Esophagus (tissue), 2 donors: ENCODE results near the gene RNF224. TPM values are rescaled to one million over a fixed set of nuclear protein-coding genes. Genes with fewer than 3 reads are reported as not detected.

Experiments
- H3K27ac ChIP-seq, 2 donors: one replicate each; pipeline ENCODE4 v1.5.1; 2013; ENCODE audit warnings: low read depth in 2 of 2, mild to moderate bottlenecking in 2 of 2, inconsistent platforms in 1 of 2, low read length in 1 of 2, moderate library complexity in 1 of 2
- H3K27me3 ChIP-seq, 2 donors: one replicate each; pipeline ENCODE4 v1.6.1; 2013; ENCODE audit warnings: low read length in 2 of 2, control low read depth in 1 of 2, mild to moderate bottlenecking in 1 of 2; ENCODE audit not compliant: insufficient read depth in 2 of 2, control insufficient read depth in 1 of 2
- H3K36me3 ChIP-seq, 2 donors: one replicate each; pipeline ENCODE4 v1.6.1; 2013; ENCODE audit warnings: low read length in 1 of 2; ENCODE audit not compliant: control insufficient read depth in 2 of 2, insufficient read depth in 2 of 2
- H3K4me1 ChIP-seq, 2 donors: one replicate each; pipeline ENCODE4 v1.6.1; 2013; ENCODE audit warnings: low read length in 1 of 2; ENCODE audit not compliant: control insufficient read depth in 2 of 2, insufficient read depth in 2 of 2
- H3K4me3 ChIP-seq, 2 donors: one replicate each; pipeline ENCODE4 v1.5.1; 2013; ENCODE audit warnings: low read length in 2 of 2, mild to moderate bottlenecking in 2 of 2, low read depth in 1 of 2, moderate library complexity in 1 of 2
- H3K9me3 ChIP-seq, 2 donors: one replicate each; pipeline ENCODE4 v1.6.1; 2013; ENCODE audit warnings: mild to moderate bottlenecking in 2 of 2, low read depth in 1 of 2, low read length in 1 of 2, moderate library complexity in 1 of 2; ENCODE audit not compliant: control insufficient read depth in 2 of 2, insufficient read depth in 1 of 2
- WGBS, 2 donors: extraction: QIAGEN DNeasy Blood & Tissue Kit; methylation state at CpG; one replicate each; pipeline ENCODE4 v1.1.7; 2013; 5-methylcytosine and 5-hydroxymethylcytosine counted together
- polyA plus RNA-seq, 2 donors: library from polyadenylated mRNA; stranded (reverse); fragments of 200-250 nt; gene quantifications; one replicate each; pipeline ENCODE4 v1.2.3, GENCODE V29; 2013
- donor health status: healthy with polysubstance abuse.
- donor health status: Bipolar disorder and iron deficiency.

RNF224 gene
- polyA plus RNA-seq, 2 donors = 3.7 to 5.5 TPM

DNA sequence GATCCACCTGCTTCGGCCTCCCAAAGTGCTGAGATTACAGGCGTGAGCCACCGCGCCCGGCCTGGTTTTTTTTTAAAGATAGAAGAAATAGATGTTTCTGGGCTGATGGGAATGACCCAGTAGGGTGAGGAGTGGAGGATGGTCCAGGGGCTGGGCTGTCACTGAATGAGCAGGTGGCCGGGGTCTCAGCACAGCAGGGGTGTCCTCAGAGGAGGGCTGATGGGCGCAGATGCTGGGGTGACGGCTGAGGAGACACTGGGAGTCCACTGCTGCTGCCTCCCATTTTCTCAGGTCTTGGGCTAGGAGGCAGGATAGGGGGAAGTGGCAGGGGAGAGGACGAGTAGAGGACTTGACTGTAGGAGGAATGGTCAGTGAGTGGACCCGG is 47.9 kb downstream of the RNF224 start:
- peaks cover 0 to 20% of the 10 kb centered on the region in 2 donors for H3K4me1 ChIP-seq

DNA sequence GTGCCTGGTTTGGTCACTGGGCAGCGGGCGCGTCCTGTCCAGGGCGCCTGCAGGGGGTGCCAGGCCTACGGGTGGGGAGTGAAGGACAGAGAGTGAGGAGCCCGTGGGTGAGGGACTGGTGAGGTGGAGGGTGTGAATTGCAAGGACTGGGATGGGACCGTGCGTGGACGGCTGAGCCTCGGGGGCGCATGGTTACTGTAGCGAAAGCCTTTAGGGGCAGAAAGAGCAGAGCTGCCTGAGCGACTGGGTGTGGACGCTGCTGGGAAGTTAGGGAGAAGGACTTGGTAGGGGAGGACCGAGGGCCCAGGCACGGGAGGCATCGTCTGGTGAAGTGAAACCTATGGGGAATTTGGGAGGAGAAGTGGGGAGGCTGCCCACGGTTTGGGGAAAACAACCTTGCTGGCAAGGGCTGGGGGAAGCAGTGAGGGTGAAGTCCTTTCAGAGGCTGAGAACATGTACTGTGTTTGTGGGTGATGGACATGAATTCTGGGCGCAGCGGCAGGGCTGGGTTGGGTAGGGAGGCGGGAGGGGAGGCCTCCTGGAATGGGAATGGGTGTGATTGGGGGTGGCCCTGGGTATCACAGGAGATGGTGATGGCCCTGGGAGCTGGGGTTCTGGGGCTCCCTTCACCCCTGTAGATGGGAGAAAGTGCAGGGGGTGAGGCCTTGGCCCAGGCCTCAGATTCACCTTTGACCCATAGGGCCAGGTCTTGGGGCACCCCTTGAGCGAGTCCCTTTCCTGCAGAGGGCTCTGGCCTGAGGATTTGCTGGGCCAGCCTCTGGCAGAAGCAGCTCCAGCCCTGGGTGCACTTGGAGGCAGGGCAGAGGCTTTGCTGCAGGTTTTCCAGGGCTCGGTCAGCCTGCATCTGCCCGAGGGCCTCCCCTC is 48.5 kb downstream of the RNF224 start:
- H3K9me3 ChIP-seq = peaks cover 0 to 3% of the 10 kb centered on the region in 2 donors
- H3K4me3 ChIP-seq = no peak overlapping the region
- peaks cover 0 to 17% of the 10 kb centered on the region in 2 donors for H3K36me3 ChIP-seq
- H3K4me1 ChIP-seq = peaks cover 0 to 20% of the 10 kb centered on the region in 2 donors
- H3K27ac ChIP-seq = peak overlapping the region in 1 of 2 donors; percentile 13
- WGBS, 2 donors = 77 to 80% methylated on average over 24 of the region's 24 CpGs
- H3K27me3 ChIP-seq = peaks cover 0 to 6% of the 10 kb centered on the region in 2 donors

More for the DNA sequence above, 47.9 kb downstream of the RNF224 start:
- Histone ChIP-seq H3K4me3 (no peak overlapping the region), H3K36me3 (peaks cover 0 to 17% of the 10 kb centered on the region in 2 donors), H3K9me3 (peaks cover 0 to 3% of the 10 kb centered on the region in 2 donors), H3K27ac (no peak overlapping the region), H3K27me3 (peaks cover 0 to 6% of the 10 kb centered on the region in 2 donors)
- WGBS, 2 donors = 82 to 91% methylated on average over 10 of the region's 10 CpGs

DNA sequence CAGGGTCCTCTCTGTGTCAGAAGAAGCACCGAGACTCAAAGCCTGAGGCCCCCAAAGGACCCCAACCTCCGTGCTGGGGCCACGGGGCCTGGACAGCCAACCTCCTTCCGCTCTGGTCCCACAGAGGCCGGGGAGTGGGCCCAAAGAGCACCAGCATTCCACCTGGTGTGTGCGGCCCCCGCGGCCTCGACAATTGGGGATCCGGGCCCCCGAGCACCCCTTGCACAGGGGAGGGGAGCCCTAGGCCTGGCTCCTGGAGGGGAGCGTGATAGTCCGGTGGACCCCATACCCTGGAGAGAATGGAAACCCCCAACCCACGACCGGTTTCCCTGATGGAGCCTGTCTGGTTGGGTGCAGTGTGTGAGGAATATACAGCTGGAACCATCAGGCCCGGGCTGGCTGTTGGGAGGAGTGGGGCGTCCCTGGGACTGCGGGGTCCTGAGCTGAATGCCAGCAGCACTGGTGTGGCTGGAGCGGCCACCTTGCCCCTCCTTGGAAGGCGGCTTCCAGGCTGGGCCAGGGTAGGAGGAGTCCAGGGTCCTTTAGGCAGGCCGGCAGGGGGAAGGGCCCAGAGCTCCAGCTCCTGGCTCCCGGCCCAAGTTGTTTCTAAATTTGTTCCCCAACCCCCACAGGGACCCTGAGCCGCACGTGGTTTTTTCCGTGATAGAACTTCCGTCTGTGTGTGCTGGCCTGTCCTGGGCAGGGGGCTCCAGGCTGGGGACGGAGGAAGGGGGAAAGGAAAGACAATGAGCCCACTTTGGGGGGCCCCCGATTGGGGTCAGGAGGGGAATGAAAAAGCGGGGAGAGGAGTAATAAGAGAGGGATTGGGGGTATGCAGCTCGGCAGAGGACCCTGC is 49.4 kb downstream of the RNF224 start:
- WGBS, 2 donors = 43 to 48% methylated on average over 30 of the region's 30 CpGs
- Histone ChIP-seq H3K27me3 (peaks cover 0 to 9% of the 10 kb centered on the region in 2 donors), H3K4me1 (peaks cover 0 to 24% of the 10 kb centered on the region in 2 donors), H3K36me3 (peaks cover 0 to 17% of the 10 kb centered on the region in 2 donors), H3K4me3 (no peak overlapping the region), H3K9me3 (peaks cover 0 to 3% of the 10 kb centered on the region in 2 donors), H3K27ac (peak overlapping the region; percentile 73 to 77)

DNA sequence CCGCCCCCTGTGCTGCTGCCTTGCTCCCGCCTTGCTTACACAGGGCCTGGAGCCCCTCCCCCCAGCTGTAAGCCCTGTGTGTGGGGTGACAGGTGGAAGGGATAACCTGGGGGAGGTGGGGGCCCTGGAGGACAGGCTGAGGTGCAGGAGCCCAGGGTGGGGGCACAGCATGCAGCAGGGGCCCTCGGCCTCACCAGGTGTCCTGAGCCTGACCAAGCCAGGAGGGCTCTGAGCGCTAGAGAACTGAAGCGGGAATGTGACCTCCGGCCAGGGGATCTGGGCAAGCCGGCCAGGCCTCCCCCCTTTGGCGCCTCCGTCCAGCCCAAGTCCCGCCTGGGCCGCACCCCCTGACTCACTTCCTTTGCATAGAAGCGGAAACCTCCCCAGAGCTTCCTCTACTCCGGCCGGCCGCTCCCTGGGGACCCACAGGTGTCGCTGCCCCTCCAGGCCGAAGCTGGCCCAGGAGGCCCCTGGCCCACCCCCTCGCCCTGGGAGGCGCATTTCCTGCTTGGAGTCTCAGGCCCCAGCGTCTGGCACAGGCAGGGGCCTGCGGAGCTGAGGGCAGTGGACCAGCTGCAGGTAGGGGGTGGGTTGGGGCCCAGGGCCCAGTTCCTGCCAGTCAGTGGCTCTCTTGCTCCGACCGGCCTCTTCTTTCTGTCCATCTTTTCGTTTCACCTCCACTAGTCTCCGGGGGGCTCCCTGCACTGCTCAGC is 50.2 kb downstream of the RNF224 start, which contains the start of gene TOR4A:
TOR4A (plus strand) TSS at position 398 of the 713 bp plus-strand sequence. CDS start 964 bp downstream, outside the sequence.
- peaks cover 0 to 3% of the 10 kb centered on the region in 2 donors for H3K9me3 ChIP-seq
- peak within 1 kb of the TSS; percentile 46 to 53 for H3K4me3 ChIP-seq
- H3K36me3 ChIP-seq = peaks cover 0 to 10% of the 10 kb centered on the region in 2 donors
- WGBS, 2 donors = 17 to 20% methylated on average over 17 to 25 of the region's 25 CpGs
- H3K27me3 ChIP-seq = peaks cover 0 to 11% of the 10 kb centered on the region in 2 donors
- H3K4me1 ChIP-seq = peaks cover 0 to 24% of the 10 kb centered on the region in 2 donors
- H3K27ac ChIP-seq = peak within 1 kb of the TSS; percentile 73 to 77

DNA sequence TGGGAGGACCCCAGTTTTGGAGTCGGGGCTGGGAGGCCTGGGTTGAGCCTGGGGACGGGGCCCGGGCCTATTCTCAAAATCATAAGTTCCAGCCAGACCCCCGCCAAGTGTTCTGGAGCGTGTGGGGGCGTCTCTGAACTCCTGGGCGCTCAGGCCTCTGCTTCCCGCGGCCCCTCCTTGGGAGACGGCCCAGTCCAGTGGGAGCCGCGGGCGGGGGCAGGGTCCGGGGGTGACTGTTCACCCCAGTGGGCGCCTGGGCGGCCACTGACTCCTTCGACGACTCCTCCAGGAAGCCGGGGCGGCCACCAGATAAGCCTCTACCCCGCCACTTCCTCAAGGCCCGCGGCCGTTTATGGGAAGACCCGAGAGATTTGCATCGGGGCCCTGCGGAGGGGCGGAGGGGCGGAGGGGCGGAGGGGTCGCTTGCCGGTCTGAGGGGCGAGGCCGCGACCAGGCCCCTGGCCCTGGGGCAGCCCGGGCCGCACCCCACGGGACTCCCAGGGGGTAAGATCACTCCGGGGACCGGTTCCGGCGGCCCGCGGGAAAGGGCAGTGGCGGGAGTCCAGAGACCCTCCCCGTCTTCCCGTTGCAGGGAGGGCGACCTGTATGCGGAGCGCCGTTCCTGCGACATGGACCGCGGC is 50.9 kb downstream of the RNF224 start:
- Histone ChIP-seq H3K27ac (peak overlapping the region; percentile 36 to 77), H3K9me3 (peaks cover 0 to 3% of the 10 kb centered on the region in 2 donors), H3K4me3 (peak overlapping the region; percentile 46 to 53), H3K4me1 (peaks cover 0 to 24% of the 10 kb centered on the region in 2 donors), H3K36me3 (peaks cover 0 to 6% of the 10 kb centered on the region in 2 donors), H3K27me3 (peaks cover 0 to 11% of the 10 kb centered on the region in 2 donors)
- 11 to 18% methylated on average over 35 to 54 of the region's 54 CpGs for WGBS, 2 donors

Other genes starting within 250 kb of the RNF224 start
- gene PTGDS, start 250.0 kb upstream of the RNF224 start, polyA plus RNA-seq = 10 to 100 TPM; 18.4 to 42.3 TPM
- under 1 TPM; 0.20 to 0.55 TPM for gene LCNL1, start 244.5 kb upstream of the RNF224 start, polyA plus RNA-seq
- gene PAXX, start 235.1 kb upstream of the RNF224 start, polyA plus RNA-seq = 100 to 1,000 TPM in 1 of 2 donors, 10 to 100 TPM in 1; 49.7 to 119 TPM
- gene CLIC3, start 230.9 kb upstream of the RNF224 start, polyA plus RNA-seq = 100 to 1,000 TPM; 351 to 474 TPM
- 10 to 100 TPM in 1 of 2 donors, 1 to 10 TPM in 1; 7.7 to 14.7 TPM for gene ABCA2, start 199.3 kb upstream of the RNF224 start, polyA plus RNA-seq
- under 1 TPM; 0.08 to 0.39 TPM for gene FUT7, start 195.4 kb upstream of the RNF224 start, polyA plus RNA-seq
- gene NPDC1, start 181.3 kb upstream of the RNF224 start, polyA plus RNA-seq = 10 to 100 TPM; 33.1 to 44.3 TPM
- 1 to 10 TPM; 1.5 to 1.6 TPM for gene ENTPD2, start 173.4 kb upstream of the RNF224 start, polyA plus RNA-seq
- gene SAPCD2, start 156.9 kb upstream of the RNF224 start, polyA plus RNA-seq = 1 to 10 TPM; 7.5 to 9.0 TPM
- 1 to 10 TPM; 2.9 to 3.8 TPM for gene UAP1L1, start 150.0 kb upstream of the RNF224 start, polyA plus RNA-seq
- gene MAN1B1, start 140.5 kb upstream of the RNF224 start, polyA plus RNA-seq = 10 to 100 TPM; 28.5 to 42.3 TPM
- gene DPP7, start 112.8 kb upstream of the RNF224 start, polyA plus RNA-seq = 100 to 1,000 TPM in 1 of 2 donors, 10 to 100 TPM in 1; 90.4 to 129 TPM
- gene GRIN1, start 88.3 kb upstream of the RNF224 start, polyA plus RNA-seq = under 1 TPM; 0.06 to 0.14 TPM
- under 1 TPM; 0.24 to 0.81 TPM for gene LRRC26, start 57.5 kb upstream of the RNF224 start, polyA plus RNA-seq
- not detected for gene TMEM210, start 55.4 kb upstream of the RNF224 start, polyA plus RNA-seq
- 10 to 100 TPM; 27.7 to 47.3 TPM for gene ANAPC2, start 38.9 kb upstream of the RNF224 start, polyA plus RNA-seq
- gene SSNA1, start 38.8 kb upstream of the RNF224 start, polyA plus RNA-seq = 100 to 1,000 TPM; 104 TPM
- 10 to 100 TPM; 12.8 to 19.9 TPM for gene TPRN, start 26.8 kb upstream of the RNF224 start, polyA plus RNA-seq
- gene TMEM203, start 21.9 kb upstream of the RNF224 start, polyA plus RNA-seq = 10 to 100 TPM; 21.6 to 27.5 TPM
- 10 to 100 TPM in 1 of 2 donors, 1 to 10 TPM in 1; 5.7 to 12.2 TPM for gene NDOR1, start 21.8 kb upstream of the RNF224 start, polyA plus RNA-seq
- gene RNF208, start 5.3 kb upstream of the RNF224 start, polyA plus RNA-seq = 10 to 100 TPM; 13.3 to 28.5 TPM
- gene CYSRT1, start 2.3 kb upstream of the RNF224 start, polyA plus RNA-seq = 100 to 1,000 TPM; 334 to 342 TPM
- gene SLC34A3, start 3.4 kb downstream of the RNF224 start, polyA plus RNA-seq = 1 to 10 TPM; 1.3 to 1.6 TPM
- 100 to 1,000 TPM; 415 to 578 TPM for gene TUBB4B, start 13.8 kb downstream of the RNF224 start, polyA plus RNA-seq
- gene STPG3, start 23.8 kb downstream of the RNF224 start, polyA plus RNA-seq = not detected
- 10 to 100 TPM; 31.7 to 34.7 TPM for gene NELFB, start 27.8 kb downstream of the RNF224 start, polyA plus RNA-seq
- gene TOR4A, start 50.2 kb downstream of the RNF224 start, polyA plus RNA-seq = 1 to 10 TPM; 1.5 to 4.3 TPM
- gene NRARP, start 74.8 kb downstream of the RNF224 start, polyA plus RNA-seq = 1 to 10 TPM; 1.6 to 7.8 TPM
- 10 to 100 TPM in 1 of 2 donors, 1 to 10 TPM in 1; 9.7 to 20.8 TPM for gene EXD3, start 195.7 kb downstream of the RNF224 start, polyA plus RNA-seq
- gene NOXA1, start 195.9 kb downstream of the RNF224 start, polyA plus RNA-seq = 10 to 100 TPM in 1 of 2 donors, 1 to 10 TPM in 1; 6.5 to 14.3 TPM
- gene ENTPD8, start 213.9 kb downstream of the RNF224 start, polyA plus RNA-seq = under 1 TPM; 0.04 to 0.05 TPM
- 10 to 100 TPM; 20.7 to 26.1 TPM for gene NSMF, start 231.8 kb downstream of the RNF224 start, polyA plus RNA-seq